GM18951 (cell line): Measurements from ENCODE around the gene TESPA1.

Experiments used
- POLR2A ChIP-seq: IDR thresholded peaks from 4 replicates; pipeline ENCODE4 v1.6.1; 2011; ENCODE audit warnings: mild to moderate bottlenecking; ENCODE audit not compliant: insufficient read length, insufficient read depth; ENCODE audit errors: extremely low read depth
- in situ Hi-C: fragments of 300-500 bp; cut with MboI; formaldehyde crosslinking; loops from one replicate; pipeline ENCODE4 v1.12.0; 2022; ENCODE audit warnings: low sequenced_read_pairs, mixed read lengths, inconsistent platforms; ENCODE audit not compliant: unreplicated experiment

The TESPA1 gene

GRCh38 chr12:54932691-54933090 is 51.9 kb downstream of the TESPA1 start:
- TF ChIP-seq POLR2A, result no peak
- in situ Hi-C loops, result no loop called here

GRCh38 chr12:54932038-54932437 is 52.5 kb downstream of the TESPA1 start:
- no peak for TF ChIP-seq POLR2A
- in situ Hi-C loops, result no loop called here

- in situ Hi-C loops, result no loop called here
- no peak for TF ChIP-seq POLR2A
These were observed 54.6 kb downstream of the TESPA1 start for GRCh38 chr12:54929998-54930397.

GRCh38 chr12:54926246-54926645 is 58.3 kb downstream of the TESPA1 start:
- no peak for TF ChIP-seq POLR2A
- in situ Hi-C loops, result no loop called here

- in situ Hi-C loops, result no loop called here
- TF ChIP-seq POLR2A, result no peak
These were observed 59.4 kb downstream of the TESPA1 start for GRCh38 chr12:54924972-54925707.

- in situ Hi-C loops, result no loop called here
- TF ChIP-seq POLR2A, result no peak
These were observed 67.5 kb downstream of the TESPA1 start for GRCh38 chr12:54917001-54917488.
